ENCODE data around the gene EYS. TPM values are rescaled to one million over a fixed set of nuclear protein-coding genes. Genes with fewer than 3 reads are reported as not detected.

EYS gene
- total and polyA plus RNA-seq, 7 donors = 0.07 to 0.46 TPM; not detected in 5

DNA sequence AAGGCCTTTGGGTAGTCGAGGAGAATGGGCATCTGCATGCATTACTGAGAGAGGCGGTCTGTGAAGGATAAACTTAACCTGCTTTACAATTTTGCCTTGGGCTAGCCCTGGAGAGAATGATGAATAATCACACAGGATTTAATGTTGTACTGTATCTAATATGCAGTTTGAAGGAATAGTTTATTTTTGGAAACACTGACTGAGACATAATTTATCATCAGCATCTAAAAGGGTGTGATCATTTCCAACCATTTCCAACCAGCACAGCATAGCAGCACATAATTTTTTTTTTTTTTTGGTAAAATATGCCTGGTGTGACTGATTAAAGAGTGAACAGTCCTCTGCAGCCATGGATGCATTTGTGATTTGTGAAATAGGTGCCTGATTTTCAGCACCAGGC is 1552.0 kb downstream of the EYS start:
- WGBS, 2 donors = 64 to 78% methylated on average over 2 of the region's 2 CpGs
- TF ChIP-seq, protein P1, sequence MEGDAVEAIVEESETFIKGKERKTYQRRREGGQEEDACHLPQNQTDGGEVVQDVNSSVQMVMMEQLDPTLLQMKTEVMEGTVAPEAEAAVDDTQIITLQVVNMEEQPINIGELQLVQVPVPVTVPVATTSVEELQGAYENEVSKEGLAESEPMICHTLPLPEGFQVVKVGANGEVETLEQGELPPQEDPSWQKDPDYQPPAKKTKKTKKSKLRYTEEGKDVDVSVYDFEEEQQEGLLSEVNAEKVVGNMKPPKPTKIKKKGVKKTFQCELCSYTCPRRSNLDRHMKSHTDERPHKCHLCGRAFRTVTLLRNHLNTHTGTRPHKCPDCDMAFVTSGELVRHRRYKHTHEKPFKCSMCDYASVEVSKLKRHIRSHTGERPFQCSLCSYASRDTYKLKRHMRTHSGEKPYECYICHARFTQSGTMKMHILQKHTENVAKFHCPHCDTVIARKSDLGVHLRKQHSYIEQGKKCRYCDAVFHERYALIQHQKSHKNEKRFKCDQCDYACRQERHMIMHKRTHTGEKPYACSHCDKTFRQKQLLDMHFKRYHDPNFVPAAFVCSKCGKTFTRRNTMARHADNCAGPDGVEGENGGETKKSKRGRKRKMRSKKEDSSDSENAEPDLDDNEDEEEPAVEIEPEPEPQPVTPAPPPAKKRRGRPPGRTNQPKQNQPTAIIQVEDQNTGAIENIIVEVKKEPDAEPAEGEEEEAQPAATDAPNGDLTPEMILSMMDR (IDR thresholded peaks at IDR 0.05) = no peak
- TF ChIP-seq EP300 (IDR thresholded peaks at IDR 0.05) (no peak), POLR2AphosphoS5 (IDR thresholded peaks at IDR 0.05) (no peak), POLR2A (IDR thresholded peaks at IDR 0.05) (no peak)
- no peaks in the 10 kb centered on the region for H3K9me3 ChIP-seq
- no peaks in the 10 kb centered on the region for H3K27me3 ChIP-seq
- H3K4me1 ChIP-seq = no peaks in the 10 kb centered on the region
- DNase-seq = no peak
- no peak overlapping the region for H3K4me3 ChIP-seq
- intact Hi-C loops (cut with DNase I) = no loop called here
- no peak overlapping the region for H3K27ac ChIP-seq
- no peaks in the 10 kb centered on the region for H3K36me3 ChIP-seq

DNA sequence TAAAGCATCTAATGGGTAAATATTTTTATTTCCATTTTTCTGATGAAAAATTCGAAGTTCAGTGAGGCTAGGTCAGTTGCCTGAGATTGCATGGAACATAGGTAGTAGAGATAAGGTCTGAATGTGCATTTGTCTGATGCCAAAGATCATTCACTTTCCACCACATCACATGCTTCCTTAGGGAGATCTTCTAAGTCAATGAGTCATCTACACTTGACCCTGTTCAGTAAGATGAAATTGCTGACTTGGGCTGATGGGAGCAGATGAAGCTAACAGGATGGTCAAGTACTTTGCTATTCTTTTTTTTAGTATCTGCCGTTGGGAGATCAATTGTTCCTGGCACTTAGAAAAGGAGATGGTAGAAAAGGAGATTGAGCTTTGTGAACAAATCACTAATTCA is 1560.2 kb downstream of the EYS start:
- WGBS, 2 donors = 76% methylated on average over 2 of the region's 2 CpGs
- Histone ChIP-seq H3K27ac (no peak overlapping the region), H3K4me3 (no peak overlapping the region), H3K27me3 (no peaks in the 10 kb centered on the region), H3K4me1 (no peaks in the 10 kb centered on the region), H3K36me3 (no peaks in the 10 kb centered on the region), H3K9me3 (no peaks in the 10 kb centered on the region)
- TF ChIP-seq POLR2AphosphoS5 (IDR thresholded peaks at IDR 0.05) (no peak), EP300 (IDR thresholded peaks at IDR 0.05) (no peak), POLR2A (IDR thresholded peaks at IDR 0.05) (no peak)
- TF ChIP-seq, protein P1 (IDR thresholded peaks at IDR 0.05) = no peak
- intact Hi-C loops (cut with DNase I) = no loop called here
- DNase-seq = no peak

DNA sequence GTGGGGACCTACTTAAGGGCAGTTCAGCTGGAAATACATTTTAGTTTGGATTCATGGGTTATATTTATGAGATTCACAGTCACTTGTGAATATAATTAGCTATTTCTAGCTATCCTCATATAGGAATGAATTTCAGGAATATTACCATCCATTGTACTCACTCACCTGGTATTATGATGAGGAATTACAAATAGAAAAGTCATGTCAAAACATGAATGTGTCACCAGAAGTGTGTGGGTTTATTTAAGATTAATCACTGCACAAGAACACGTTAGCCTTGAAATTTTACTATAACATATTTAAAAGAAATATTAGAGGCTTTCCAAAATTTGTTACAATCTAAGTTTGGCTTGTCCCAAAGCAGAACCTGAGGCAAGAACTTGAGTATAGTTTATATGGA is 1560.9 kb downstream of the EYS start:
- no peak for DNase-seq
- no peaks in the 10 kb centered on the region for H3K4me1 ChIP-seq
- TF ChIP-seq POLR2A (IDR thresholded peaks at IDR 0.05) (no peak), POLR2AphosphoS5 (IDR thresholded peaks at IDR 0.05) (no peak), EP300 (IDR thresholded peaks at IDR 0.05) (no peak)
- TF ChIP-seq, protein P1 (IDR thresholded peaks at IDR 0.05) = no peak
- H3K36me3 ChIP-seq = no peaks in the 10 kb centered on the region
- H3K27me3 ChIP-seq = no peaks in the 10 kb centered on the region
- H3K4me3 ChIP-seq = no peak overlapping the region
- 74 to 88% methylated on average over 1 of the region's 1 CpG for WGBS, 2 donors
- intact Hi-C loops (cut with DNase I) = no loop called here
- no peaks in the 10 kb centered on the region for H3K9me3 ChIP-seq
- H3K27ac ChIP-seq = no peak overlapping the region

DNA sequence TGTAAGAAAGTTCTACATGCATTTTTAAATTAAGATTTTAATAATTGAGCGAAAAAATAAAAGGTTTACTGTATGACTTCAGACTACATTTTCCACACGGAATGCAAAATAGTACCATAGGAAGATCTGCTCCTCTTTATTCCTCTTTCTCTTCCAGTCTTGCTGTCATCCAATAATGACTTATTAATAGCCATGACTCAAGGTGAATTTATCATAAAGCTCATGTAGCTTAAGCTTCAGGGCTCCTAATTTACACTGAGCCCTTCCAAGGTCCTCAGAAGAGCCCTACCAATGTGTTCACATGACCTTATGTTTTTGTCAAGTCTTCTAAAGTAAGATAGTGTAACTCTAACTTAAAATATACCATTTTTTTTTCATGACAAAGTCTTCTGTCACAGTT is 1561.4 kb downstream of the EYS start:
- Histone ChIP-seq H3K27ac (no peak overlapping the region), H3K4me3 (no peak overlapping the region), H3K36me3 (no peaks in the 10 kb centered on the region), H3K4me1 (no peaks in the 10 kb centered on the region), H3K9me3 (no peaks in the 10 kb centered on the region), H3K27me3 (no peaks in the 10 kb centered on the region)
- DNase-seq = no peak
- intact Hi-C loops (cut with DNase I) = no loop called here
- TF ChIP-seq EP300 (IDR thresholded peaks at IDR 0.05) (no peak), POLR2AphosphoS5 (IDR thresholded peaks at IDR 0.05) (no peak), POLR2A (IDR thresholded peaks at IDR 0.05) (no peak)
- TF ChIP-seq, protein P1 (IDR thresholded peaks at IDR 0.05) = no peak
- WGBS, 2 donors = 86 to 90% methylated on average over 2 of the region's 2 CpGs

DNA sequence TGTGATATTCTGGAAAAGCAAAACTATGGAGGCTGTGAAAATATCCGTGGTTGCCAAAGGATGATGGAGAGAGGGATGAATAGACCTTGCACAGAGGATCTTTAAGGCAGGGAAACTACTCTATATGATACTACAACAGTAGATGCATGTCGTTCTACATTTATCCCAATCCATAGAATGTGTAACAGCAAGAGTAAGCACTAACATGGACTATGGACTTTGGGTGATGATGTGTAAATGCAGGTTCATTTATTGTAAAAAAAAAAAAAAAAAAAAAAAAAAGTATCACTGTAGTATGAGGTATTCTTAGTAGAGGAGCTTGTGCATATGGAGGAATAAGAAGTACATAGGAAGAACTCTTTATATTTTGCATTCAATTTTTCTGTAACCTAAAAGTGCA is 1563.9 kb downstream of the EYS start:
- Histone ChIP-seq H3K36me3 (no peaks in the 10 kb centered on the region), H3K9me3 (no peaks in the 10 kb centered on the region), H3K27ac (no peak overlapping the region), H3K27me3 (no peaks in the 10 kb centered on the region), H3K4me3 (no peak overlapping the region), H3K4me1 (peaks cover 0 to 5% (median 0%) of the 10 kb centered on the region in 4 donors)
- intact Hi-C loops (cut with DNase I) = no loop called here
- 22 to 66% methylated on average over 2 of the region's 2 CpGs for WGBS, 2 donors
- no peak for DNase-seq
- TF ChIP-seq EP300 (IDR thresholded peaks at IDR 0.05) = no peak
- no peak for TF ChIP-seq POLR2AphosphoS5 (IDR thresholded peaks at IDR 0.05)
- TF ChIP-seq, protein P1 (IDR thresholded peaks at IDR 0.05) = no peak
- TF ChIP-seq POLR2A (IDR thresholded peaks at IDR 0.05) = no peak
